HFF-Myc (cell line): ENCODE measurements around the gene PTPN18.
"Not testable (repeated sequence)": the region's sequence is repeated elsewhere in the genome, so short reads cannot be mapped to it uniquely, and the experiment has no call there.

Experiments
- DNase-seq: peaks from one replicate; pipeline ENCODE4 v3.0.0-alpha.2; 2011; ENCODE audit warnings: low read depth; ENCODE audit errors: extremely low read depth
- H3K4me3 ChIP-seq: replicated peaks from 2 replicates; pipeline ENCODE4 v1.5.1; 2011; ENCODE audit warnings: low read depth, mild to moderate bottlenecking, control low read depth, low read length
- CTCF ChIP-seq: IDR thresholded peaks from 2 replicates; pipeline ENCODE4 v1.5.1; 2012; ENCODE audit warnings: mild to moderate bottlenecking, low read depth, low read length, control low read depth; ENCODE audit errors: missing control alignments

PTPN18 gene

GRCh38 chr2:130389358-130389757 lies 33.5 kb downstream of the PTPN18 start:
- TF ChIP-seq CTCF: no peak
- no peak overlapping the region for H3K4me3 ChIP-seq
- DNase-seq: no peak

GRCh38 chr2:130389783-130390182 lies 33.9 kb downstream of the PTPN18 start:
- TF ChIP-seq CTCF: no peak
- no peak for DNase-seq
- H3K4me3 ChIP-seq: no peak overlapping the region

- peak overlapping the region; percentile 58 for H3K4me3 ChIP-seq
- DNase-seq: no peak
- TF ChIP-seq CTCF: no peak
Measured at GRCh38 chr2:130390460-130391057, 34.7 kb downstream of the PTPN18 start.

- H3K4me3 ChIP-seq: peak overlapping the region; percentile 58
- no peak for TF ChIP-seq CTCF
- no peak for DNase-seq
Measured at GRCh38 chr2:130391058-130391871, 35.4 kb downstream of the PTPN18 start.

- no peak for TF ChIP-seq CTCF
- no peak for DNase-seq
- peak overlapping the region; percentile 58 for H3K4me3 ChIP-seq
Measured at GRCh38 chr2:130391872-130392670, 36.2 kb downstream of the PTPN18 start.

GRCh38 chr2:130393318-130393910 lies 37.6 kb downstream of the PTPN18 start:
- TF ChIP-seq CTCF: no peak
- no peak for DNase-seq
- no peak overlapping the region for H3K4me3 ChIP-seq

GRCh38 chr2:130406280-130406679 lies 50.4 kb downstream of the PTPN18 start:
- not testable (repeated sequence) for DNase-seq, H3K4me3 ChIP-seq

- H3K4me3 ChIP-seq, DNase-seq: not testable (repeated sequence)
Measured at GRCh38 chr2:130416693-130417092, 60.8 kb downstream of the PTPN18 start.

GRCh38 chr2:130418845-130419244 lies 63.0 kb downstream of the PTPN18 start:
- not testable (repeated sequence) for DNase-seq, H3K4me3 ChIP-seq
